ENCODE data around the gene ZDHHC4.

Gene ZDHHC4

DNA sequence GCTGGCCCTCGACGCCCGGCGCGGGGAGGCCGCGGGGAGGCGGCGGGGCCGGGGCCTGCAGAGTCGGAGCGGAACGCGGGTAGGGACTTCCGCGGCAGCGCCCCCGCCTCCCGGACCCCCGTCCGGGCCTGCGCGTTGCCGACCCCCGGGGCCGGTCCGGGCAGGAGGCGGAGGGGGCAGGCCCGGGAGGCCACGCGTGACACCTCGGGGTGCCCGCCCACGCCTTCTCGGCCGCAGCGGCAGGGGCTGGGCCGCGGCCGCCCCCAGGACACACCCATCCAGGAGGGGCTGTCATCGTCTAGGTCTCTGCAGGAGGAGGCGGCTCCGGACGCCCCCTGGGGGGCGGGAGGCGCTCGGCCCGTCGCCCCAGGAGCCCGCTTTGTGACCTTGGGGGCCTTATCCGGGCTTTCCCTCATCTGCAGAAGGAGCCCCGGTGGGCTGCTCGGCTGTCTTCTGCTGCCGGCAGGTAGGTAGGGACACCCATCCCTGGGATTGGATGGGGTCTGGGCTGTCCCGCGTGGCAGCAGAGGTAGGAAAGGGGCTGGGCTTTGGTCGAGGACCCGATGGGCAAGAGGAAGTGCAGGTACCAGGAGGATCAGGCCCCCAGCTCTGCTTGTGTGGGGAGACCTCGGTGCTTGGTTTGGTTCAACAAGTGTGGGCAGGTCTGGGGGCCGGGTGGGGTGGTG, 60.4 kb downstream of the ZDHHC4 start:
- peak; percentile 10 to 38 for DNase-seq

All from NCI-H524 (cell line).